D721Med (cell line): ENCODE measurements around the gene MALRD1.

Experiments used
- DNase-seq: peaks from one replicate; pipeline ENCODE4 v3.0.0; 2011; ENCODE audit warnings: low spot score; ENCODE audit not compliant: insufficient read length
- FAIRE-seq: peaks from 2 replicates; lab custom pipeline; 2011; peaks lifted over from hg19 to GRCh38; lab: Jason Lieb, UNC
- CTCF ChIP-seq: IDR thresholded peaks from 2 replicates; pipeline ENCODE4 v1.5.1; 2012; ENCODE audit warnings: mild to moderate bottlenecking, control low read depth; ENCODE audit not compliant: insufficient read depth; ENCODE audit errors: missing control alignments

Gene MALRD1

GRCh38 chr10:19713159-19713558 lies 664.6 kb downstream of the MALRD1 start:
- DNase-seq: no peak
- FAIRE-seq: no peak
- no peak for TF ChIP-seq CTCF

GRCh38 chr10:19713800-19714525 lies 665.4 kb downstream of the MALRD1 start:
- no peak for TF ChIP-seq CTCF
- FAIRE-seq (no peak), DNase-seq (no peak)

GRCh38 chr10:19719284-19719683 lies 670.7 kb downstream of the MALRD1 start:
- DNase-seq: no peak
- FAIRE-seq: no peak

GRCh38 chr10:19724287-19724686 lies 675.7 kb downstream of the MALRD1 start:
- FAIRE-seq (no peak), DNase-seq (no peak)
- no peak for TF ChIP-seq CTCF

More at GRCh38 chr10:19719284-19719683, 670.7 kb downstream of the MALRD1 start:
- no peak for TF ChIP-seq CTCF

- DNase-seq (no peak), FAIRE-seq (peak; percentile 91)
- TF ChIP-seq CTCF: no peak
Observed at GRCh38 chr10:19728376-19728775, 679.8 kb downstream of the MALRD1 start.

GRCh38 chr10:19728964-19729363 lies 680.4 kb downstream of the MALRD1 start:
- TF ChIP-seq CTCF: no peak
- DNase-seq (peak; percentile 27), FAIRE-seq (no peak)

- FAIRE-seq (no peak), DNase-seq (no peak)
- TF ChIP-seq CTCF: no peak
Observed at GRCh38 chr10:19730167-19730906, 681.7 kb downstream of the MALRD1 start.
